IMR-90 (cell line): ENCODE measurements around the gene SH3RF3. TPM values are rescaled to one million over a fixed set of nuclear protein-coding genes. Genes with fewer than 3 reads are reported as not detected.

ENCODE experiments used
- ATAC-seq: fragments of 200-7000 bp; cut with Tn5 transposase; 2 replicates; pipeline ENCODE4 v1.9.1; 2020; ENCODE audit warnings: low read depth, mild to moderate bottlenecking, moderate library complexity
- BruUV-seq: library from RNA; stranded (reverse); fragments of 400-500 nt; replicated peaks from 2 replicates; lab custom pipeline; 2021; lab: Mats Ljungman, UMichigan
- CTCF ChIA-PET: fragments of 300-600 bp; formaldehyde crosslinking; extraction: SDS; loops from one replicate; lab custom pipeline; 2021; ENCODE audit warnings: antibody characterized with exemption; lab: Yijun Ruan, JAX
- POLR2A ChIA-PET: fragments of 300-600 bp; sonication (Branson Sonifier 250); formaldehyde crosslinking; loops from one replicate; lab custom pipeline; 2022; ENCODE audit warnings: antibody characterized with exemption; ENCODE audit not compliant: unreplicated experiment; lab: Charles Lee
- DNase-seq: peaks from one replicate; pipeline ENCODE4 v3.0.0; 2013
- H2AFZ ChIP-seq: replicated peaks from 2 replicates; pipeline ENCODE3; 2013; ENCODE audit warnings: low read length, mild to moderate bottlenecking; ENCODE audit not compliant: poor library complexity
- H2AK5ac ChIP-seq: 2 replicates; pipeline ENCODE4 v1.6.1; 2013; ENCODE audit warnings: low read depth, low read length, inconsistent platforms
- H2AK9ac ChIP-seq: replicated peaks from 2 replicates; pipeline ENCODE3; 2013; ENCODE audit warnings: mild to moderate bottlenecking, low read depth, low read length, moderate library complexity; ENCODE audit not compliant: poor library complexity
- H2BK120ac ChIP-seq: 2 replicates; pipeline ENCODE4 v1.6.1; 2013; ENCODE audit warnings: low read depth, low read length, inconsistent platforms
- H2BK15ac ChIP-seq: 3 replicates; pipeline ENCODE4 v1.6.1; 2013; ENCODE audit warnings: low read depth, low read length, inconsistent platforms
- H2BK20ac ChIP-seq: 2 replicates; pipeline ENCODE4 v1.6.1; 2013; ENCODE audit warnings: low read depth, mild to moderate bottlenecking, inconsistent platforms, low read length, moderate library complexity
- H2BK5ac ChIP-seq: 2 replicates; pipeline ENCODE4 v1.6.1; 2013; ENCODE audit warnings: mild to moderate bottlenecking, low read depth, low read length, inconsistent platforms; ENCODE audit not compliant: poor library complexity, severe bottlenecking
- H3K14ac ChIP-seq: replicated peaks from 2 replicates; pipeline ENCODE4 v1.6.1; 2013; ENCODE audit warnings: low read depth, low read length, inconsistent platforms
- H3K18ac ChIP-seq: 2 replicates; pipeline ENCODE4 v1.6.1; 2013; ENCODE audit warnings: low read depth, low read length, control low read depth
- H3K23ac ChIP-seq: 2 replicates; pipeline ENCODE4 v1.6.1; 2013; ENCODE audit warnings: low read depth, low read length, inconsistent platforms
- H3K27ac ChIP-seq: 2 replicates; pipeline ENCODE4 v1.5.1; 2013; ENCODE audit warnings: mild to moderate bottlenecking, control low read depth, low read length; ENCODE audit not compliant: insufficient read depth
- H3K27me3 ChIP-seq: 2 replicates; pipeline ENCODE4 v1.6.1; 2013; ENCODE audit warnings: low read length; ENCODE audit not compliant: control insufficient read depth, insufficient read depth
- H3K36me3 ChIP-seq: 2 replicates; pipeline ENCODE4 v1.6.1; 2013; ENCODE audit warnings: low read length, mixed read lengths; ENCODE audit not compliant: control insufficient read depth, insufficient read depth
- H3K4ac ChIP-seq: 2 replicates; pipeline ENCODE4 v1.6.1; 2013; ENCODE audit warnings: low read depth, low read length, inconsistent platforms
- H3K4me1 ChIP-seq: 2 replicates; pipeline ENCODE4 v1.6.1; 2013; ENCODE audit warnings: low read length, mixed read lengths; ENCODE audit not compliant: control insufficient read depth, insufficient read depth
- H3K4me2 ChIP-seq: 2 replicates; pipeline ENCODE4 v1.6.1; 2013; ENCODE audit warnings: low read depth, mild to moderate bottlenecking, control low read depth, low read length, moderate library complexity
- H3K4me3 ChIP-seq: 2 replicates; pipeline ENCODE4 v1.5.1; 2013; ENCODE audit warnings: low read depth, mild to moderate bottlenecking, control low read depth, low read length, moderate library complexity; ENCODE audit not compliant: insufficient read depth
- H3K56ac ChIP-seq: 2 replicates; pipeline ENCODE4 v1.6.1; 2013; ENCODE audit warnings: low read length, inconsistent platforms; ENCODE audit not compliant: insufficient read depth; ENCODE audit errors: extremely low read depth
- H3K79me1 ChIP-seq, 2 experiments: 2 replicates each; pipeline ENCODE4 v1.6.1; 2013; ENCODE audit warnings: low read length in 2 of 2, inconsistent platforms in 1 of 2, low read depth in 1 of 2
- H3K9ac ChIP-seq: 2 replicates; pipeline ENCODE4 v1.6.1; 2013; ENCODE audit warnings: low read depth, low read length, control low read depth
- H3K9me1 ChIP-seq: 2 replicates; pipeline ENCODE4 v1.6.1; 2013; ENCODE audit warnings: low read length, inconsistent platforms; ENCODE audit not compliant: insufficient read depth
- H3K9me3 ChIP-seq: 2 replicates; pipeline ENCODE4 v1.6.1; 2013; ENCODE audit warnings: low read length; ENCODE audit not compliant: control insufficient read depth, insufficient read depth
- H4K20me1 ChIP-seq: 2 replicates; pipeline ENCODE4 v1.6.1; 2013; ENCODE audit warnings: low read length, inconsistent platforms; ENCODE audit not compliant: insufficient read depth
- H4K5ac ChIP-seq: 2 replicates; pipeline ENCODE4 v1.6.1; 2013; ENCODE audit warnings: mild to moderate bottlenecking, low read depth, low read length, control low read depth
- H4K8ac ChIP-seq, 2 experiments: 2 replicates each; pipeline ENCODE4 v1.6.1; 2013; ENCODE audit warnings: low read depth in 2 of 2, low read length in 2 of 2, control low read depth in 1 of 2, inconsistent platforms in 1 of 2
- H4K91ac ChIP-seq: 2 replicates; pipeline ENCODE4 v1.6.1; 2013; ENCODE audit warnings: low read depth, low read length, inconsistent platforms; ENCODE audit not compliant: insufficient read depth
- BHLHE40 ChIP-seq: fragments of 150-350 bp; IDR thresholded peaks from 2 replicates; pipeline ENCODE4 v1.6.1; 2016; ENCODE audit warnings: mild to moderate bottlenecking, low read depth, low read length
- CEBPB ChIP-seq: IDR thresholded peaks from 2 replicates; pipeline ENCODE4 v1.6.1; 2012; ENCODE audit warnings: low read depth, low read length, improper control_type of control experiment
- CHD1 ChIP-seq: IDR thresholded peaks from 2 replicates; pipeline ENCODE4 v1.6.1; 2012; ENCODE audit warnings: low read depth, low read length, improper control_type of control experiment
- FOS ChIP-seq: fragments of 150-350 bp; IDR thresholded peaks from 2 replicates; pipeline ENCODE4 v1.6.1; 2016; ENCODE audit warnings: low read depth, low read length
- MXI1 ChIP-seq: IDR thresholded peaks from 2 replicates; pipeline ENCODE4 v1.6.1; 2012; ENCODE audit warnings: low read depth, mild to moderate bottlenecking, low read length, moderate library complexity, borderline replicate concordance
- NFE2L2 ChIP-seq: fragments of 150-350 bp; IDR thresholded peaks from 2 replicates; pipeline ENCODE4 v1.6.1; 2016; ENCODE audit warnings: low read depth, mild to moderate bottlenecking, low read length
- RAD21 ChIP-seq: IDR thresholded peaks from 2 replicates; pipeline ENCODE4 v1.6.1; 2012; ENCODE audit warnings: low read length, improper control_type of control experiment
- RCOR1 ChIP-seq: IDR thresholded peaks from 2 replicates; pipeline ENCODE4 v1.6.1; 2012; ENCODE audit warnings: mild to moderate bottlenecking, low read length, improper control_type of control experiment; ENCODE audit not compliant: insufficient replicate concordance
- RFX5 ChIP-seq: IDR thresholded peaks from 2 replicates; pipeline ENCODE4 v1.8.0; 2012; ENCODE audit warnings: low read depth, mild to moderate bottlenecking, low read length, moderate library complexity
- SMC3 ChIP-seq: fragments of 150-350 bp; IDR thresholded peaks from 2 replicates; pipeline ENCODE4 v1.6.1; 2016; ENCODE audit warnings: low read depth, mild to moderate bottlenecking, antibody characterized with exemption, low read length, moderate library complexity
- WGBS, 2 experiments: methylation state at CpG; one replicate each; pipeline versions ENCODE4 v1.1.5 to v1.1.7; 2013; ENCODE audit warnings: missing lambda C conversion rate in 2 of 2; ENCODE audit not compliant: insufficient read length in 1 of 2; ENCODE audit errors: extremely low coverage in 2 of 2; 5-methylcytosine and 5-hydroxymethylcytosine counted together
- dilution Hi-C: fragments of 300-500 bp; cut with HindIII; formaldehyde crosslinking; loops from one replicate; pipeline ENCODE4 v1.14.3; 2018; ENCODE audit warnings: low sequenced_read_pairs; ENCODE audit not compliant: unreplicated experiment
- in situ Hi-C: fragments of 300-500 bp; cut with MboI; formaldehyde crosslinking; loops from 3 replicates; pipeline ENCODE4 v1.14.3; 2019; ENCODE audit warnings: low sequenced_read_pairs, inconsistent platforms, mixed read lengths
- intact Hi-C: fragments of 100-400 bp; cut with micrococcal nuclease; formaldehyde crosslinking; loops from 2 replicates; pipeline ENCODE4 v1.10.0; 2022
- polyA plus RNA-seq, 3 experiments: library from polyadenylated mRNA; depleted of rRNA; stranded (reverse); fragments of >200 nt; gene quantifications; 2 replicates each; pipeline ENCODE4 v1.2.3, GENCODE V29; 2012; ENCODE audit warnings: low replicate concordance in 1 of 3
- total RNA-seq: library from RNA; depleted of rRNA; stranded (reverse); fragments of >200 nt; gene quantifications from 2 replicates; pipeline ENCODE4 v1.2.3, GENCODE V29; 2012
- TF ChIP-seq, protein P1 (sequence below): fragments of 150-350 bp; IDR thresholded peaks from 2 replicates; pipeline ENCODE4 v1.6.1; 2016; ENCODE audit warnings: low read depth, mild to moderate bottlenecking, low read length, moderate library complexity, borderline replicate concordance

Gene SH3RF3
- total and polyA plus RNA-seq, 2 of the 4 experiments (the other 2 are of a cell fraction): 3.4 to 5.3 TPM

DNA sequence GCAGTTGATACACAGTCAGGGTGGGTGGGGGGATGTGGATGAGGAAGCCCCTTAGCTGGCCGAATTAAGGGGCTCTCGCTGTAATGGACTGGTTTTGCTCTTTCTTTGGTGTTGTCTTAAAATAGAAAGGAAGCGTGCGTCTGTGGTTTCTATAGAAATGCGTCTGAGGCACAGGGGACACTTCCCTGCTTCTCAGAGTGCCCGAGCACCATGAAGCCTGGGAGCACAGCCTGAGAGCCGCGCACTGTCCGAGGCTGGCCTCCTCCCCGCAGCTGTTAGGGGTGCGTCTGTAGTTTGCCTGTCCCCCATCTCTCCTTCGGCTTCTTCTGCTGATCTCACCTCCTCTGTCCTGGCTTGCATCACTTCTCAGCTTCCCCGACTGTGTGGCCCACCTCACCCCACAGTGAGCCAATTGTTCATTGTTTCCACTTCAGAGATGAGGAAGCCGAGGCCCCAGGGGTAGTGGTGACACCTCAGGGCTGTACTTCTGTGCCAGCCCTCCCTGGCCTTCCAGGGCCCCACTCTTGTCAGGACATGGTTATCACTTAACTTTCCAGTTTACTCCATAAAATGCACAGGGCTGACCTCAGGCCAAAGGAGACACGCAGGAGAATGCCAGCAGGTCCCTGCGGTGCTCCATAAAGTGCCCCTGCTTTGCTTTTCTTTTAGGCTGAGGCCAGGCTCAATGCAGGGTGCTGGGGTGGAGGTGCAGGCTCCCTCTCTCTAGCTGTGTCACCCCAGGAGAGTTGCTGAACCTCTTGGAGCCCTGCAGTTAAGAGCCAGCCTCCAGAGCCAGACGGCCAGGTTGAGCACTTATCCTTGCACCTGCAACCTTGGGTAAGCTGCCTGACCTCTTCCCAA is 274.2 kb downstream of the SH3RF3 start:
- Histone ChIP-seq H4K91ac (no peak overlapping the region), H3K27ac (no peak overlapping the region), H4K8ac (no peak overlapping the region), H2BK120ac (no peak overlapping the region), H3K9ac (no peak overlapping the region), H3K4me3 (no peak overlapping the region), H4K5ac (no peak overlapping the region), H3K27me3 (no peaks in the 10 kb centered on the region), H4K20me1 (peaks cover 55% of the 10 kb centered on the region), H3K79me1 (peaks cover 20 to 61% of the 10 kb centered on the region in 2 experiments; a peak in 3 of 4 replicates), H2BK20ac (no peak overlapping the region), H2AK9ac (no peak overlapping the region), H3K56ac (no peak overlapping the region), H3K4ac (no peak overlapping the region), H3K14ac (no peak overlapping the region), H2AK5ac (no peak overlapping the region), H3K4me1 (peaks cover 2% of the 10 kb centered on the region), H3K18ac (no peak overlapping the region), H2AFZ (no peak overlapping the region), H2BK15ac (no peak overlapping the region), H3K36me3 (peaks cover 19% of the 10 kb centered on the region), H3K4me2 (no peak overlapping the region), H2BK5ac (no peak overlapping the region), H3K9me1 (peaks cover 38% of the 10 kb centered on the region), H3K9me3 (no peaks in the 10 kb centered on the region), H3K23ac (no peak overlapping the region; the same call in 1 of the 2 replicates)
- intact Hi-C loops: no loop called here
- 85% methylated on average over 8 of the region's 17 CpGs; no CpG with 5 or more reads in 1 of the 2 experiments for WGBS, 2 experiments
- TF ChIP-seq, protein P1, sequence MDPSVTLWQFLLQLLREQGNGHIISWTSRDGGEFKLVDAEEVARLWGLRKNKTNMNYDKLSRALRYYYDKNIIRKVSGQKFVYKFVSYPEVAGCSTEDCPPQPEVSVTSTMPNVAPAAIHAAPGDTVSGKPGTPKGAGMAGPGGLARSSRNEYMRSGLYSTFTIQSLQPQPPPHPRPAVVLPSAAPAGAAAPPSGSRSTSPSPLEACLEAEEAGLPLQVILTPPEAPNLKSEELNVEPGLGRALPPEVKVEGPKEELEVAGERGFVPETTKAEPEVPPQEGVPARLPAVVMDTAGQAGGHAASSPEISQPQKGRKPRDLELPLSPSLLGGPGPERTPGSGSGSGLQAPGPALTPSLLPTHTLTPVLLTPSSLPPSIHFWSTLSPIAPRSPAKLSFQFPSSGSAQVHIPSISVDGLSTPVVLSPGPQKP: no peak
- TF ChIP-seq SMC3 (no peak), RCOR1 (no peak), BHLHE40 (no peak), NFE2L2 (no peak), CHD1 (no peak), FOS (no peak), RAD21 (no peak), RFX5 (no peak), CEBPB (no peak), MXI1 (no peak)
- in situ Hi-C loops: no loop called here
- POLR2A ChIA-PET: no interaction called here
- no peak for DNase-seq
- no peak for ATAC-seq
- BruUV-seq: no TSS peak
- dilution Hi-C loops: no loop called here
- CTCF ChIA-PET: no interaction called here
